NCI-H748 (cell line): Measurements from ENCODE around the gene HOXD4.

Experiments used
- DNase-seq: peaks from one replicate; lab custom pipeline; 2025; ENCODE audit not compliant: unreplicated experiment; lab: John Stamatoyannopoulos, UW

Gene HOXD4

DNA sequence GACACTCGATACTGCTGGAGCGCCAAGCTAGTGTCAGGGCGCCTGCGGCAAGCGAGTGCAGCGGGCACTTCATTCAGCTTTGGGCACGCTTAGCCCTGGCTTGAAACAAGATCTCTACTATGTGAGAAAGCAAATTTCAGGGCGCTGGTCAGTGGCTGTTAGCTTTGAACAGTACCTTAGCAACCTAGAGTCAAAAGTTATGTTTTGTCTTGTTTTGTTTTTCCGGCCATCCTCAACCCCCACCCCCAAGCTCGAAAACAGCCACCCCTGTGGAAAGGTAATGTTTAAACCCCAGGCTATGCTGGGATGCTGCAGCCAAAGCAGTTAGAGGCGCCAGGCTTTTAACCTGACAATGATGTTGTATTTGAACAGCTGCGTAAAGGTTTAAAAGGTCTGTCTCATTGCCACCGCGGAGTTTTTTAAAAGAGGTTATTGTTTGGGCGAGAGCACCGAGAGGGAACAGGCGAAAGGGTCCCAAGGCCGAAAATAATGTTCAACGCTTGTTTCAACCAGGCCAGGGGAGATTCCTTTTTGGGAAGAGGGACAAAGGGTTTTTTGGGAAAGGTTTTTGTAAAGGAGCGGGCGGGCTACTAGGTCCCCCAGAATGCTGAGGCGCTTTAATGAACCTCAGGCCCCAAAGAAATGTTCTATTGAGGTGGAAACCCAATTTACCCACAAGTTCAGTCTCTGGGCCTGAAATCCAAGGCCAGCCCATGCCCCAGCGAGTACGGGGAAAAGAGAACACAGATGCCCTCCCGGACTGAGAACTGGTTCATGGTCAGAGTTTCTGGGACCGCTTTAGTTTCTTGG lies 37.0 kb upstream of the HOXD4 start:
- DNase-seq, result peak; percentile 100

DNA sequence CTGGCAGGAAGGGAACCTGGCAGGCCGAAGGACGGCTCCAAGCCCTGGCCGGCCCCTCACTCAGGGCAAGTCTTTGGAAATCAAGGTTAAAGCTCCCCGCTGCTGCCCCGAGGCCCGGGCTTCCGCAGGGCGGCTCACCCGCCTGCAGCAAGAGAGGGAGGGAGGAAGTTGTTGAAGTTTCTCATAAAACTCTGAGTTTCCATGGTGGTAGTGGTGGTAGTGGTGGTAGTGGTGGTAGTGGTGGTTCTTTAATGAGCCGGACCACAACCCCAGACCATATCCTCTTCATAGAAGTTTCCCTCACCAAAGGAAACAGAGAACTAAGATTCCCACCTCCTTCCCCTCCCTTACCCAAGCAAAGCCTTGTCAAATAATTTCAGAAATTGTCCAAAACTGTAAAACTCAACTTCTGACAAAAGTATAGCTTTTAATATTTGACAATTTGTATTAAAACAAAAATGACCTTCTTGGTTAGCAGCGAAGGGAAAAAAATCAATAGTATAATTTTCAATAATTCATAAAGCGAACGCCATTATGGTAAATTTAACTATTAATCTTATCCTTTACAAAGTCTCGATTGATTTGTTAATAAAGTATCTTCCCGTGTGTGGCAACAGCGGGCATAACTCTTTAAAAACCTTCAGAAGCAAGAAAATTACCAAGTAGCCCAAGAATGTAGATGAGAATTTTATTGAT lies 36.3 kb upstream of the HOXD4 start:
- DNase-seq, result no peak

DNA sequence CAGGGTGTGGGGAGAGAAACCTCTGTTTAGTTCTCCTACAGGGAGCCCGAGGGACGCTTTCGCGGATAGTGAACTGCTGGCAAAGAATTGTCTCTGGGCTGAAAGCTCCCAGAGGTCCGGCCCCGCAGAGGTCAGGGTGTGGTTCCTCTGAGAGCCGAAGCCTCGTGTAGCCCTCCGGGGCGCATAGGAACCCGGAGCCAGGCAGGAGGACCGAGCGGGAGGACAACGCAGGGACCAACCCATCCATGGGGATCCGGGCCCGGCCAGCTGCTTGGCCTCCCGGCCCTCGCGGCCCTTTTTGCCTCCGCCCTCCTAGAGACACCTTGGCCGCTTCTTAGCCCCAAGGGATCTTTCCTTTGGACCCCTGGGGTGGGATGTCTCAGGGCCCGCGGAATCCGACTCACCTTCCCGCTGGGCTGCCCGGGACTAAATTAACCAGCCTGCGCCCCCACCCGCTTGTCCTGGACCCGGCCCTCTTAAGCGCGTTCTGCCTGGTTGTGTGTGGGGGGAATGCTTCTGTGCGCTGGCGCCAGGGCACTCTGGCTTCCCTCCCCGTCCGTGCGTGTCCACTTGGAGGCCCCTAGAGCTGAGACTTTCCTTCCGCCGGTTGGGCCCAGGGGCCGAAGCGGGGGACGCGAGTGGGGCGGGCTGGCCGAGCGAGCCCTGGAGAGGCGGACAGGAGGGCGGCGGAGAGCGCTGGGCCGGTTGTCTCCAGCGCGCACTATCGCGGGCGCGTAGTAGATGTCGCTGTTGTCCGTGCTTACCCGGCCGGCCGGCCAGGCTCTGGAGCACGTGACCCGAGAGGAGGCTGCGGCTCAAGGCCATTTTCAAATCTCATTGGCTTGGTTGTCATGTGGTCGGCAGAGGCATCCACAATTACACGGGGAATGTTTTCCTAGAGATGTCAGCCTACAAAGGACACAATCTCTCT lies 35.2 kb upstream of the HOXD4 start, which contains the start of gene HOXD10:
Gene HOXD10 (plus strand): TSS at position 896 of the 931 bp plus-strand sequence. CDS start 56 bp downstream, outside the sequence.
- peak; percentile 38 for DNase-seq

DNA sequence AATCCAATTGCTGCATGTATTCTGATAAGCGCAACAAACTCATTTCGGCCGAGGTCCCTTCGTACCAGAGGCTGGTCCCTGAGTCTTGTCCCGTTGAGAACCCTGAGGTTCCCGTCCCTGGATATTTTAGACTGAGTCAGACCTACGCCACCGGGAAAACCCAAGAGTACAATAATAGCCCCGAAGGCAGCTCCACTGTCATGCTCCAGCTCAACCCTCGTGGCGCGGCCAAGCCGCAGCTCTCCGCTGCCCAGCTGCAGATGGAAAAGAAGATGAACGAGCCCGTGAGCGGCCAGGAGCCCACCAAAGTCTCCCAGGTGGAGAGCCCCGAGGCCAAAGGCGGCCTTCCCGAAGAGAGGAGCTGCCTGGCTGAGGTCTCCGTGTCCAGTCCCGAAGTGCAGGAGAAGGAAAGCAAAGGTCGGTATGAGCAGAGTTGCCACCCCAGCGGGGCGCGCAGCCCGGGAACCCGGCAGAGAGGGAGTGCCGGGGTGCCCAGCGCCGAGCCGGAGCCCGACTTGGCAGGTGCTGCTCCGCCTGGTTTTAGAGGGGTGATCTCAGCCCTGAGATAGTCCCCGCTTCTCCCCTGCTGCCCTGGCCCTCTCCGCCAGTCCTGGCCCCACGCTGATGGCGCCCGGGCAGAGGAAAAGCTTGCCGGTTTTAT lies 34.1 kb upstream of the HOXD4 start:
- DNase-seq, result no peak

DNA sequence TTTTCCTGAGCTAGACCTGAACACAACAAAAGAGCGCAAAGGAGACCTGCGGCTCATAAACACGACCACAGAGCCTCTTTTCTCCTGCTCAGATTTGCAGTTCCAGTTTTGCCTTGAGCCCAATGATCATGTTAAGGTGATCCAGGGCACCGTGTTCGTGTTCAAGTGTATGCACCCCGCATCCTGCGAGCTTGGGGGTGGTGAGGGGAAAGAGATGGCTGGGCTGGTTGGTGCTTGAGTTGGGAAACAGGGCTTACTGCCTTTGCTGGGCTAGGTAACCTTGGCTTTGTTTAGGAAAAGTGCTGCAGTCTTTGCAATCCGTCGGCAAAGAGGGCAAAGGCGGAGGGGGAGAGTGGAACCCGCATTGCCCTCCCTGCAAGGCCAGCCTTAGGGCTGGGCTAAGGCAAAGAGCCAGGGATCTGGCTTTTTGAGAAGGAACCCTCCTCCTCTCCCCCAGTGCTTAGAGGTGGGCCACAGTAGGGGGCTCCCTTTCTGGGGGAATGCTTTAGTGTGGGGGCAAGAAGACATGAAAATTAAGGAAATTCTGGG lies 33.5 kb upstream of the HOXD4 start:
- DNase-seq, result no peak

DNA sequence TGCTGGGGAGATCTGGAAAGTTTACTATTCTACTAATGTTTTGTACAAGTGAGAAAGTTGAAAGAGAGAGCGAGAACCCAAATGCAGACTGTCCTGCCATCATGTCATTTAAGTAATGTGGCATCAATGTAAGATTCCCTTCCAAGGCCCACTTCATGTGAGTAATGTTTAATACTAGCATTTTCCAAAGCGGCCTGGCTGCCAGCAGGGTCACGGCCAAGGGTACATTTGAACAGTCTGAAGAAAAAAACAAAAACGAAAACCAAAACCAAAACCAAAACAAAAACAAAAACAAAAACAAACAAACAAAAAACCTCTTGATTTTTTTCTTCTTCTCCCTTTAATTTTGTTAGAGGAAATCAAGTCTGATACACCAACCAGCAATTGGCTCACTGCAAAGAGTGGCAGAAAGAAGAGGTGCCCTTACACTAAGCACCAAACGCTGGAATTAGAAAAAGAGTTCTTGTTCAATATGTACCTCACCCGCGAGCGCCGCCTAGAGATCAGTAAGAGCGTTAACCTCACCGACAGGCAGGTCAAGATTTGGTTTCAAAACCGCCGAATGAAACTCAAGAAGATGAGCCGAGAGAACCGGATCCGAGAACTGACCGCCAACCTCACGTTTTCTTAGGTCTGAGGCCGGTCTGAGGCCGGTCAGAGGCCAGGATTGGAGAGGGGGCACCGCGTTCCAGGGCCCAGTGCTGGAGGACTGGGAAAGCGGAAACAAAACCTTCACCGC lies 32.6 kb upstream of the HOXD4 start:
- DNase-seq, result peak; percentile 43

DNA sequence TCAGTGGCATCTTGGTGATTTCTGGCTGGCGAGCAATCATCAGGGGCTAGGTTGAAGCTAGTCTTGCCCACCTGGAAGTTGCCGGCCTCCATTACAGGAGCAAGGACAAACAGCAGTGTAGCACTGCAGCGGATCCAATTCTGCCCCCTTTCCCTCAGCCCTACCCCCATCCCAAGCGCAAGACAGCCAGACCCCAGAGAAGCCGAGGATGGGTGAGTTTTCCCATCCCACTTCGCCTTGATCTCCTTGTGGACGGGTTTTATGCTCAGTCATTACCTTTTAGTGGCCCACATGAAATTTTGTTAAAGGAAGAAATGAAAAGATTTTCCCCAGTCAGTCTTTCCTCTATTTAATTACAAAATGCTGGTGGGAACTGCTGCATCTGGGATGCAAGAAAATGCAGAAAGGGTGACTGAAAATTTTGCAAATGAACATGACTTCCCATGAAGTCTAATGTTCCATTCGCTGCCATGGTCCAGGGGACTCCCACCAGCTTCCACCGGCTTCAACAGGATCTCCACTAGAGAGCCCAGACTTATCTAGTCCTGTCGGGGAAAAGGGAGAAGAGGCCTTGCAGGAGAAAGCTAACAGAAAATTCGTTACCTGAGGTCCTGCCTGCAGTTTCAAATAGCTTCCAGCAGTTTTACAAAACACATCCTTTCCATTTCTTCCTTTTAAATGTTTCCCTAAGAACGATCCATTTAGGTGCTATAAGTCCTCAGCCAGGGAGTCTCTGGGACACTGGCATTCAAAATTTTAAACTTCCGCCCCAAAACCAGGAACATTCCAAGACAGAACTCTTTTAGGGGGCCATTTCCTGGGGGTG lies 30.8 kb upstream of the HOXD4 start:
- no peak for DNase-seq

DNA sequence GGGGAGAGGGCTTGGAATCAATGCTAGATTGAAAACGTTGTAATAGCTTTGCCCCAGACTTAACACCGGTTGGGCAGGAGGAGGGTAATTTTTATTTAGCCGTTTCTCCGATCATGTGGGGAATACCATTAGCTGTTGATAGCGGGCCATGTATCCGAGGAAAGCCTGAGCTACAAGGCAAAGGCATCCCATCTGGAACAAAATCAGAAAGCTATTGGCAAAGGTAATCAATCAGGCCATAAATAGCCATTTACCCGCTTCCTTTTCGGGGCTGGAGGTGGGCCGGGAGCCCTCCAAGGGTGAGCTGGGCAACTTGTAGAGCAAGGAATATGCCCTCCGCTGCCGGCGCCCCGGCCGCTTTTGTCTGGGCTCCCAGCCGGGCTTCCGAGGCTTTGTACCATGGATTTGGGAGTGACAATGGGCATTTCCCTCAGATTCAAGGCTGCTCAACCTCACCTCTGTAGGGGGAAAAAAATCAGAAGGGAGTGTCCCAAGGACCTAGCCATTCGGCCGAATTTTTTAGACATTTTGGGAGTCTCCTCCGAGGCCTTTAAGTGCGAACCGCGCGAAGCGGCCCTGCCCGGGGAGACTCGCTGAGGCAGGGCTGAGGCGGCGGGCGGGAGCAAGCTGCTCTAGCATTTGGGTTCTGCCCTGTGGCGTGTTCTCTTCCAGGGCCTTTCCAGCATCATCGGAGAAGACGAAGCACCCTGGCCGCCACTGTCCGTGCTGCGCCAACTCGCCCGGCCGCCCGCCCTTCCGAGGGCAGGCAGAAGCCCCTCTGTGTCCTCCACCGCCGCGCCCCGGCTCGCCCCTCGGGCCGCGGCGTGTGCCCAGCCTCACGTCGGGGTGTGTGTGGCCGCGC lies 29.9 kb upstream of the HOXD4 start:
- DNase-seq, result no peak

DNA sequence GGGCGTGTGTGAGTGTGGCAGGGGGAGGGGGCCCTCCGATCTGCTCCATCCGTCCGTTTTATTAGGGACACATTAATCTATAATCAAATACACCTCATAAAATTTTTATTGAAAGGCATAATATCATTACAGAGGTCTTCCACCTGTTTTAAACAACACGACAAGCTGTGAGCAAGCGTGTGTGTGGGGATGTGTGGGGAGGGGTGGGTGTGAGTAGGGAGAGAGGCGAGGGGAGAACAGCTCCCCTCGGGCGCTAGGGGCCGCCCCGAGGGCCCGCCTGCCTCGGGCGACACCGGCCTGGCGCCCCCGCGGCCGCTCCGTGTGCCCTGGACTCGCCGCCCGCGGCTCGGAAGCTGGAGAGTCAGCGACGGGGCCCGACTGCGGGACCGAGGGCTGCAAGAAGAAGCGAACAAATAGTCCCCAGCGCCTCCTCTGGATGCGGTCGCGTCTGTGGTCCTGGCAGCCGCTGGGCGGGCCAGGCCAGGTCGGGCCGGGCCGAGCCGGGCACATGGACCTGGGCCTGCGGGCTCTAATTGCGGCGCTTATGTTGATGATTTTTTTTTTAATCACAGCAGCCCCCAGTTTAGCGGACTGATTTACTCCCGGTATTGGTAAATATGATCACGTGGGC lies 29.2 kb upstream of the HOXD4 start:
- DNase-seq, result no peak

DNA sequence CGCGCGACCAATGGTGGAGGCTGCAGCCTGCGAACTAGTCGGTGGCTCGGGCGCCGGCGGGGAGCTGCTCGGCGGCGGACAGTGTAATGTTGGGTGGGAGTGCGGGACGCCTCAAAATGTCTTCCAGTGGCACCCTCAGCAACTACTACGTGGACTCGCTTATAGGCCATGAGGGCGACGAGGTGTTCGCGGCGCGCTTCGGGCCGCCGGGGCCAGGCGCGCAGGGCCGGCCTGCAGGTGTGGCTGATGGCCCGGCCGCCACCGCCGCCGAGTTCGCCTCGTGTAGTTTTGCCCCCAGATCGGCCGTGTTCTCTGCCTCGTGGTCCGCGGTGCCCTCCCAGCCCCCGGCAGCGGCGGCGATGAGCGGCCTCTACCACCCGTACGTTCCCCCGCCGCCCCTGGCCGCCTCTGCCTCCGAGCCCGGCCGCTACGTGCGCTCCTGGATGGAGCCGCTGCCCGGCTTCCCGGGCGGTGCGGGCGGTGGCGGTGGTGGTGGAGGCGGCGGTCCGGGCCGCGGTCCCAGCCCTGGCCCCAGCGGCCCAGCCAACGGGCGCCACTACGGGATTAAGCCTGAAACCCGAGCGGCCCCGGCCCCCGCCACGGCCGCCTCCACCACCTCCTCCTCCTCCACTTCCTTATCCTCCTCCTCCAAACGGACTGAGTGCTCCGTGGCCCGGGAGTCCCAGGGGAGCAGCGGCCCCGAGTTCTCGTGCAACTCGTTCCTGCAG lies 28.5 kb upstream of the HOXD4 start, which contains the start of gene HOXD9:
Gene HOXD9 (plus strand): TSS at position 37 of the 728 bp plus-strand sequence. CDS start 50 bp downstream, at position 87.
- no peak for DNase-seq

DNA sequence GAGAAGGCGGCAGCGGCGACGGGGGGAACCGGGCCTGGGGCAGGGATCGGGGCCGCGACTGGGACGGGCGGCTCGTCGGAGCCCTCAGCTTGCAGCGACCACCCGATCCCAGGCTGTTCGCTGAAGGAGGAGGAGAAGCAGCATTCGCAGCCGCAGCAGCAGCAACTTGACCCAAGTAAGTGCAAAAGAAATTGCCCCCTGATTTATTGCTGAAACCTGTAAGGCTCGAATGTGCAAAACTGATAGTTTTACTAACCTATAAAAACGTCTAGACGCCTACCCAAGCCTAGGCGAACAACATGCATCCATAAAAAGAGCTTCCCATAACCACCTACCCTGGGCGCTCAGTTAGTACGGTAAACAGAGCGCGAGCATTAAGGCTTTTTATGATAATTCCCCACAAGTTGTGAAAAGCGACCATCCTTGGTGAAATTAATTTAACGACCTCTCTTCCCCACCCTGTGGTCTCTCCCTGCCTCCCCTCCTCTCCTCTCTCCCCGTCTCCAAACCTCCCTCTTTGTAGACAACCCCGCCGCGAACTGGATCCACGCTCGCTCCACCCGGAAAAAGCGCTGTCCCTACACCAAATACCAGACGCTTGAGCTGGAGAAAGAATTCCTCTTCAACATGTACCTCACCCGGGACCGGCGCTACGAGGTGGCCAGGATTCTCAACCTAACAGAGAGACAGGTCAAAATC lies 27.8 kb upstream of the HOXD4 start:
- no peak for DNase-seq

DNA sequence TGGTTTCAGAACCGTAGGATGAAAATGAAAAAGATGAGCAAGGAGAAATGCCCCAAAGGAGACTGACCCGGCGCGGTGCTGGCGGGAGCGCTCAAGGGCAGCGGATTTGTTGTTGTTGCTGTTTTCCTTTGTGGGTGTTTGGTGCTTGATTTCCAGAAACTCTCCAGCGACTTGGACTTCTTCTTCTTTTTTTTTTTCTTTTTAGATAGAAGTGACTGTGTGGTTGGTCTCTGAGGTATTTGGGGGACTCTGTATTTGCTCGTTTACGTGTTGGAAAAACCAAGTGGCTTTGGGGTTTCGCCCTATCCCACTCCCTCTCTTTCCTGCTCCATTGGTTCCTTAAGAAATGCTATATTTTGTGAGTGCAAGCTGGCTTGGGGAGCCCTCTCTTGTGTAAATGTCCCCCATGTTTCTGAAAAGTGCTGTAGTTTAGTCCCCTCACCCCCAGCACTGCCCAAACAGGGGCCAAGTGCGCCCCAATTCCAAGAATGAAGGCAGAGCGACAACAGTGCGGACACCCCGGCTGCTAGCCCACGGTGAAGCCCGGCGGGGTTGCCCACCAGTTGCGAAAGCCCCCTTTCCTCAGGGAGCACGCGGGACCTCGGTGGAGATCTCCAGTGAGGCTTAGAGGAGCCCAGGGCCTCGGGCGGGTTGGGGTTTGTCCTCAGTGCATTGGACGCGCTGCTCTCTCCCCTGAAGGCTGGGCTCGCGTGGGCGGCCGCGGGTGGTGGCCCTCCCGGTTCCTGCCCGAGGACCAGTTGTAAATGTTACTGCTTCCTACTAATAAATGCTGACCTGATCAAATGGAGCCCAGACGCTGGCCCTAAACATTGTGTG lies 27.0 kb upstream of the HOXD4 start:
- no peak for DNase-seq

DNA sequence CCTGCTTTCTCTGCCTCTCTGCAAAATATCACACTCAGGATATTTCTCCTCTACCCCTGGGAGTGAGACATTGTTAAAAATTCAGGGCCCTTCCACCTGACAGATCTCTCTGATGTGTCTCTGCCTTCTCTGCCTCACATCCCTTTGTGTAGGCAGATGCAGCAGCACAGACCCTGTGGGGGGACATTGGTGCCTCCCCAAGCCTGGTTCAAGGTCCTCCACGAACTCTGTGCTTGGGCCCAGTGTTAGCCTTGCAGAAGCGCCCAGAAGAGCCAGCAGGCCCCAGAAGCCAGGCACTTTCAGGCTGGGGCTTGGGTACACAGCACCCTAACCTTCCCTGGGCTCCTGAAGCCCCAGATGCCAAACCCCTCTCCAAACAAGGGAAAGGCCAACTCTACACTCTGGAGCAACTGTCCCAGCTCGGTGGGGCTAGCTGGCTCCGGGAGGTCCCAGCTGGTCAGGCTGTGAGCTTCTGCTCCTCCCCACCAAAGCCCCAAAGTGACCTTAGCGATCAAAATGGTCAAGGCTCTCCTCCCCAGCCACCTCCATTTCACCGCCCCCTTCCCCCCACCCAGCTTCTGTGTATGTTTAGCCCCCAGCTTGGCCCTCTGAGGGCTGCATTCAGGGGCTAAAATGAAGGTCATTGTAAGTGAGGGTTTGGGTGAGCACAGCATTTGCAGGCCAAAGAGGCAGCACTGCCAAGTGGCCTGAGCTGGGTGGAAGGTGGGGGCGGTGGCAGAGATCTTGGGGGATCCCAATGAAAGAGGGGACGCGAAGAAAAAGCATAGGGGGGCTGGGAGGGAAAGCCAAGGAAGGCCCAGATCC lies 26.2 kb upstream of the HOXD4 start:
- DNase-seq, result no peak

DNA sequence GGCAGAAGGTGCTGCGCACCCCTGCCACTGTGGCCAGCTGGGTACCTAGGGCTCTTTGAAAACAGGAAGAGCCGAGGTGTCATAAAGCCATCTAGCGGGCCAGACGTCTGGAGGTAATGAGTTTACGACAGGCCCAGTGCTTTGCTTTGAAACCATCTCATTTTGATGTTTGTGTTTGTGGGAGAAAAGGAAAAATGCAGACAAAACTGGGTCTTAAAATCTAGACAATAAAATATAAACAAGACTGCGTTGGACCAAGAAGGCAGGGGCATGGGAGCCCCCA lies 25.6 kb upstream of the HOXD4 start:
- peak; percentile 33 for DNase-seq
